Measurements from ENCODE around the gene CCDC51.

The CCDC51 gene

GRCh38 chr3:48459331-48459730 lies 19.4 kb upstream of the CCDC51 start:
- no peak overlapping the region for H3K4me3 Mint-ChIP-seq
- H3K36me3 Mint-ChIP-seq (ENCODE audit: low read depth): peaks cover 69% of the 10 kb centered on the region
- no peak for DNase-seq
- peaks cover 2% of the 10 kb centered on the region for H3K4me1 Mint-ChIP-seq (ENCODE audit: low read depth)
- no peak overlapping the region for H3K27ac Mint-ChIP-seq
- H3K9me3 Mint-ChIP-seq: no peaks in the 10 kb centered on the region
- no peaks in the 10 kb centered on the region for H3K27me3 Mint-ChIP-seq

GRCh38 chr3:48456456-48456855 lies 16.5 kb upstream of the CCDC51 start:
- Mint-ChIP-seq H3K4me3 (no peak overlapping the region), H3K4me1 (ENCODE audit: low read depth) (peaks cover 2% of the 10 kb centered on the region), H3K9me3 (no peaks in the 10 kb centered on the region), H3K27ac (no peak overlapping the region), H3K36me3 (ENCODE audit: low read depth) (peaks cover 88% of the 10 kb centered on the region), H3K27me3 (no peaks in the 10 kb centered on the region)
- no peak for DNase-seq

DNA sequence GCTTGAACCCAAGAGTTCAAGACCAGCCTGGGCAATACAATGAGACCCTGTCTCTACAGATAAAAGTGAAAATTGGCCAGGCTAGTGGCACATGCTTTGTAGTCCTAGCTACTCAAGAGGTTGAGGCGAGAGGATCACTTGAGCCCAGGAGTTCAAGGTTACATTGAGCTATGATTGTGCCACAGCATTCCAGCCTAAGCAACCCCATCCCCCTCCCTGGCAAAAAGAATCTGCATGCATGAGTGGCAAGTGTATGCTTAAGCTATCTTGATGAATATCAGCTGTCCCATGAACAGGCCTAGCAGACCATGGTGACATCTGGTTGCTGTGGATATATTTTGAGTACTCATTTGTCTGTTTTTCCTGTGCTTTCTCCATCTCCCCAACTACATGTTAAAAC lies 11.4 kb upstream of the CCDC51 start:
- peaks cover 87% of the 10 kb centered on the region for H3K36me3 Mint-ChIP-seq (ENCODE audit: low read depth)

GRCh38 chr3:48446425-48447193 lies 6.7 kb upstream of the CCDC51 start, which contains the start of gene ATRIP:
ATRIP (plus strand) TSS chr3:48446737; CDS start chr3:48446846, 109 bp downstream.
- Mint-ChIP-seq H3K36me3 (ENCODE audit: low read depth) (peaks cover 87% of the 10 kb centered on the region), H3K27me3 (no peaks in the 10 kb centered on the region), H3K4me1 (ENCODE audit: low read depth) (peaks cover 54% of the 10 kb centered on the region), H3K4me3 (peak within 1 kb of the TSS; percentile 89), H3K27ac (peak within 1 kb of the TSS; percentile 92), H3K9me3 (no peaks in the 10 kb centered on the region)
- DNase-seq: peak; percentile 93

More for the DNA sequence above, 11.4 kb upstream of the CCDC51 start:
- DNase-seq: no peak
- Mint-ChIP-seq H3K4me3 (no peak overlapping the region), H3K27ac (no peak overlapping the region), H3K27me3 (no peaks in the 10 kb centered on the region), H3K4me1 (ENCODE audit: low read depth) (peaks cover 22% of the 10 kb centered on the region), H3K9me3 (no peaks in the 10 kb centered on the region)

- Mint-ChIP-seq H3K36me3 (ENCODE audit: low read depth) (peaks cover 87% of the 10 kb centered on the region), H3K27me3 (no peaks in the 10 kb centered on the region), H3K4me1 (ENCODE audit: low read depth) (peaks cover 56% of the 10 kb centered on the region), H3K4me3 (peak overlapping the region; percentile 89), H3K9me3 (no peaks in the 10 kb centered on the region), H3K27ac (peak overlapping the region; percentile 89)
- no peak for DNase-seq
Measured at GRCh38 chr3:48446043-48446424, 6.1 kb upstream of the CCDC51 start.

- peak overlapping the region; percentile 89 for H3K4me3 Mint-ChIP-seq
- H3K4me1 Mint-ChIP-seq (ENCODE audit: low read depth): peaks cover 56% of the 10 kb centered on the region
- peaks cover 89% of the 10 kb centered on the region for H3K36me3 Mint-ChIP-seq (ENCODE audit: low read depth)
- no peaks in the 10 kb centered on the region for H3K9me3 Mint-ChIP-seq
- no peak for DNase-seq
- no peaks in the 10 kb centered on the region for H3K27me3 Mint-ChIP-seq
- peak overlapping the region; percentile 89 for H3K27ac Mint-ChIP-seq
Measured at GRCh38 chr3:48445277-48445882, 5.5 kb upstream of the CCDC51 start.

DNA sequence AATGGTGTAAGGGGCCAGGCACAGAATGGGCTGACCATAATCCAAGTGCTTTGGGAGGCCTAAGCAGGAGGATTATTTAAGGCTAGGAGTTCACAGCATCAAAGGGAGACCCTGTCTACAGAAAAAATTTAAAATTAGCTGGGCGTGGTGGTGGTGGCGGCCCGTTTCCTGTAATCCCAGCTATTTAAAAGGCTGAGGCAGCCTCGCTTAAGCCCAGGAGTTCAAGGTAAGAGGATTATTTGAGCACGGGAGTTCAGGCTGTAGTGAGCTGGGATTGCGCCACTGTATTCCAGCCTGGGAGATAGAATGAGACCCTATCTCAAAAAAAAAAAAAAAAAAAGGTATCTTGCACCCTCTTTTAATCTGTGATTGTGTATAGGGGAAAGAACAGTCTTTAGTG lies 2.0 kb upstream of the CCDC51 start:
- Mint-ChIP-seq H3K27me3 (no peaks in the 10 kb centered on the region), H3K27ac (peak overlapping the region; percentile 97), H3K4me1 (ENCODE audit: low read depth) (peaks cover 51% of the 10 kb centered on the region), H3K36me3 (ENCODE audit: low read depth) (peaks cover 68% of the 10 kb centered on the region), H3K9me3 (no peaks in the 10 kb centered on the region), H3K4me3 (peak overlapping the region; percentile 94)
- no peak for DNase-seq

DNA sequence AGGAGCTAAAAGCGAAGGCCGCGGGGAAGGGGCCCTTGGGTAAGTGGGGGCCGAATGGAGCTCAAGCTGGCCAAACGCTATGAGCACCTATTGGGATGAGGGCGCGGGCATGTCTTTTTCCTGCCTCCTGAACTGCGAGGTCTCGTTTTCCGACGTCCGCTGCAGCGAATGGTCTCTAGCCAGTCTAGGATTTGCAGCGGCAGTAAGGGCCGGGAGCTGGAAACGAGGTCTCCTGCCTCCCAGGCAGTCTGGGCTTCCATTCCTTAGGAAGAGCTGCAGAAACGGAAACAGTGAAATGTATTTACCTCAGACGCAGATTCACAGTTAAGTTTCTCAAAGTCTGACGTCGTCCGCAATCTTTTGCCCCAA lies 655 bp upstream of the CCDC51 start:
- peaks cover 42% of the 10 kb centered on the region for H3K4me1 Mint-ChIP-seq (ENCODE audit: low read depth)
- peaks cover 57% of the 10 kb centered on the region for H3K36me3 Mint-ChIP-seq (ENCODE audit: low read depth)
- no peak for DNase-seq
- H3K4me3 Mint-ChIP-seq: peak overlapping the region; percentile 94
- H3K27me3 Mint-ChIP-seq: no peaks in the 10 kb centered on the region
- no peaks in the 10 kb centered on the region for H3K9me3 Mint-ChIP-seq
- H3K27ac Mint-ChIP-seq: peak overlapping the region; percentile 97

- Mint-ChIP-seq H3K27ac (no peak overlapping the region), H3K27me3 (no peaks in the 10 kb centered on the region), H3K36me3 (ENCODE audit: low read depth) (peaks cover 54% of the 10 kb centered on the region), H3K9me3 (no peaks in the 10 kb centered on the region), H3K4me3 (no peak overlapping the region), H3K4me1 (ENCODE audit: low read depth) (peaks cover 38% of the 10 kb centered on the region)
- no peak for DNase-seq
Measured at GRCh38 chr3:48437812-48438211, 2.1 kb downstream of the CCDC51 start.

GRCh38 chr3:48436855-48437254 lies 3.1 kb downstream of the CCDC51 start:
- peaks cover 54% of the 10 kb centered on the region for H3K36me3 Mint-ChIP-seq (ENCODE audit: low read depth)
- H3K27ac Mint-ChIP-seq: no peak overlapping the region
- H3K9me3 Mint-ChIP-seq: no peaks in the 10 kb centered on the region
- no peaks in the 10 kb centered on the region for H3K27me3 Mint-ChIP-seq
- DNase-seq: no peak
- peaks cover 31% of the 10 kb centered on the region for H3K4me1 Mint-ChIP-seq (ENCODE audit: low read depth)
- H3K4me3 Mint-ChIP-seq: no peak overlapping the region

DNA sequence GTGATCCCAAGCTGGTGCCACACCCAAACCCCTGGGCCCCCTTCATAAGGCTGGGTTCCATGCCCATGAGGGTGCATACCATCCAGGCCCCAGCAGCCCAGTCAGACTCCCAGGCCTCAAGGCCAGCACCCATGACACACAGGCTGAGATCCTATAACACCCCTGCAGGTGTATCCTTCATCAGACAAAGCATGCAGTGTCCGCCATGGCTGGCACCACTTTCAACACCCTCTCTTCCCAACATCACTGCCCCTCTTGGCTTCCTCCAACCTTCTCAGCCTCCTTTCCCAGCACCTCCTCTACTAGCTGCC lies 3.5 kb downstream of the CCDC51 start:
- Mint-ChIP-seq H3K27ac (no peak overlapping the region), H3K9me3 (no peaks in the 10 kb centered on the region), H3K4me3 (no peak overlapping the region), H3K36me3 (ENCODE audit: low read depth) (peaks cover 54% of the 10 kb centered on the region), H3K4me1 (ENCODE audit: low read depth) (peaks cover 26% of the 10 kb centered on the region), H3K27me3 (no peaks in the 10 kb centered on the region)
- DNase-seq: no peak

- H3K36me3 Mint-ChIP-seq (ENCODE audit: low read depth): peaks cover 55% of the 10 kb centered on the region
- H3K4me1 Mint-ChIP-seq (ENCODE audit: low read depth): peaks cover 26% of the 10 kb centered on the region
- no peak overlapping the region for H3K27ac Mint-ChIP-seq
- no peaks in the 10 kb centered on the region for H3K27me3 Mint-ChIP-seq
- no peaks in the 10 kb centered on the region for H3K9me3 Mint-ChIP-seq
- DNase-seq: peak; percentile 88
- no peak overlapping the region for H3K4me3 Mint-ChIP-seq
Measured at GRCh38 chr3:48435774-48436476, 4.0 kb downstream of the CCDC51 start.

- peaks cover 30% of the 10 kb centered on the region for H3K4me1 Mint-ChIP-seq (ENCODE audit: low read depth)
- H3K4me3 Mint-ChIP-seq: no peak overlapping the region
- DNase-seq: no peak
- H3K27me3 Mint-ChIP-seq: no peaks in the 10 kb centered on the region
- peaks cover 52% of the 10 kb centered on the region for H3K36me3 Mint-ChIP-seq (ENCODE audit: low read depth)
- H3K9me3 Mint-ChIP-seq: no peaks in the 10 kb centered on the region
- H3K27ac Mint-ChIP-seq: peak overlapping the region; percentile 2
Measured at GRCh38 chr3:48435223-48435595, 4.7 kb downstream of the CCDC51 start.

DNA sequence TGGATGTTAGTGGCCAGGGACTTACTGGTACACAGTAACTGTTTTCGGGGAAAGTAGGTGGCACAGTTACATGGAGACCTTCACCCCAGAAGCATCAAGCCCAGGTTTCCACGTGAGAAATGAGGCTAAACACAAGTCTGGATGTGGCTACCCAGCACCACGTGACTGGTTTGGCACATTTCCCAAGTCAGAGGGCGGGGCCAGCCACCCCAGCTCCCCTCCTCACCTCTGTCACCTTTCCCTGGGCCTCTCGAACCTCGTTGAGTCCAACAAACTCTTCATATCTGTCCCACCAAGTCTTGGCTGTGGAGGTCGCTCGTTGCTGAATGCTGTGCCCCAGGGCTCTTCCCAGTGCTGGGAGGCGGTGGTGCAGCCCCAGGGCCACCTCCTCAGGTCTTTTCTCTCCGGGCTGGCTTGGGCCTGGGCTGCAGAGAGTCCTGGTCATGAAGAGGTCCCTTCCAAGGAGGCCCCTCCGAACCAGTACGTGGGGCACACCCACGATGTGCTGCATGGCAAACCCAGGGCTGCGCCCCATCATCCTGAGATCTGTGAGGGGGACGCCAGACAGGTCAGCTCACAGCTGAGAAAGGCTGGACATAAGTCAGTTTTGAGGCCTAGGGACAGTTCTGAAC lies 5.2 kb downstream of the CCDC51 start:
- Mint-ChIP-seq H3K9me3 (no peaks in the 10 kb centered on the region), H3K27ac (no peak overlapping the region), H3K4me3 (no peak overlapping the region), H3K36me3 (ENCODE audit: low read depth) (peaks cover 47% of the 10 kb centered on the region), H3K27me3 (no peaks in the 10 kb centered on the region), H3K4me1 (ENCODE audit: low read depth) (peaks cover 31% of the 10 kb centered on the region)
- no peak for DNase-seq
